GM18511 (cell line): ENCODE results near the gene SAMM50.
"Not testable (repeated sequence)": the region's sequence is repeated elsewhere in the genome, so short reads cannot be mapped to it uniquely, and the experiment has no call there.

Experiments
- ATAC-seq: cut with Tn5 transposase; IDR thresholded peaks from one replicate; pipeline ENCODE4 v1.9.1; 2021; ENCODE audit warnings: mild to moderate bottlenecking, moderate library complexity; ENCODE audit not compliant: unreplicated experiment

The SAMM50 gene

DNA sequence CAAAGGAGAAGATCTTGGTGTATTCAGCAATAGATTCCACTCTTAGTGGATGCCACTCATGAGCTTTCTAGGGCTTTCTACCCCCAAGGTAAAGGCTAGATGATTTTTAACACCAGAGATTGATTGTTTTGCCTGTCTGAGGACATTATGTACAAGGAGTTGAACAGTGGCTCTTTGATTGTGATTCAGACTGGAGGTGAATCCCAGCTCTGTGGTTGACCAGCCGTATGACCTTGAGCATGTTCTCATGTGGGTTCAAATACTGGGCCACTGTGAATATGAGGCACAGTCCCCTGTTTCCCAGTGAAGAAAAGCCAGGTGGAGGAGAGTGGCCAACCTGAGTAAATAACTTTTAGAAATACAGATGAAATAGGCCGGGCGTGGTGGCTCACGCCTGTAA is 44.9 kb downstream of the SAMM50 start:
- no peak for ATAC-seq

GRCh38 chr22:44001521-44001920 is 46.3 kb downstream of the SAMM50 start:
- ATAC-seq = no peak

GRCh38 chr22:44002324-44002723 is 47.1 kb downstream of the SAMM50 start:
- no peak for ATAC-seq

- ATAC-seq = no peak
Measured at GRCh38 chr22:44002997-44003396, 47.8 kb downstream of the SAMM50 start.

DNA sequence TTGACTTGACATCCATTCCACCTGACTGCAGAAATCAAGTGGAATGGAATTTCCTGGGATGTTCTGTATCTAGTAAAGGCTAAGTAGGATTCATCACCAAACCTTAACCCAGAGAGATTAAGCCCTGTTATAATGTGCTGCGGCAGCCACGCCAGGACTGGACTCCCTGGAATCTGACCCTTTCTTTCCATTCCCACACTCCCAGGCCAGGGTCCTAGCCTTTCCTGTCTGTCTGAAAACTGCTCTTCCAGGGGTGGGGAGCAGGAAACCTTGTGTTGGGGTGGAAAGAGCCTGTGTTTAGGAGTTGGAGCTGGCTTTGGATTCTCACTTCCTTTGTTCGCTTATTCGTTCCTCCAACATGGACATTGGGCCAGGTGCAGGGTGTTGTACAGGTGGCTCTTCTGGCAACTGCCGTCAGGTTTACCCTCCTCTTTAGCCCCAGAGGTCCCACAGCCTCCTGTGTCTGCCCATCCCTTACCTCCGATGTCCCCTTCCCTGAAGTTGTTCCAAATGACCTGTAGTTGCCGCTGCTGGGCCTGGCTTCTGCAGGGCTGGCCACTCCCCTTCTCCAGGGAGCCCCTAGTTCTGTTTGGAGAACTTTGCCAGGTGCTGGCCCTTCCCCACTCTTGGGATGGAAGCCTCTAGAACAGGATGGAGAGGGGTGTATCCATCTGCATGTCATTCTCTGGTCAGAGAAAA is 48.3 kb downstream of the SAMM50 start:
- ATAC-seq = no peak

- no peak for ATAC-seq
Measured at GRCh38 chr22:44004104-44004460, 48.8 kb downstream of the SAMM50 start.

DNA sequence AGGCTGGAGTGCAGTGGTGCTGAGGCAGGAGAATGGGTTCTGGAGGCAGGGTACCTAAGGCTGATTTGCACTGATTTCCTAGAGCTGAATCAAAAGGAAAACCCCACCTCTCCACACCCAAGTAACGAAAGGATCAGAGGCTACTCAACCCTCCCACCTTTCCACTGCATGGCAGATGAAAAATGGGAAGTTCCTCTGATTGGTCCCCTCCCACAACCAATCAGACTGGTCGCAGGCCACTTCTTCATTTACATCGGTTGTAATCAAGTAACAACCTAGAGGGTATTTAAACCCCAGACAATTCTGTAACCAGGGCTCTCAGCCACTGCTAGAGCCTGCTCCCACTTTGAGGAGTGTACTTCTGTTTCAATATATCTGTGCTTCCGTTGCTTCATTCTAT is 50.3 kb downstream of the SAMM50 start:
- no peak for ATAC-seq

- ATAC-seq = no peak
Measured at GRCh38 chr22:44012162-44012561, 56.9 kb downstream of the SAMM50 start.

- ATAC-seq = no peak
Measured at GRCh38 chr22:44012591-44012990, 57.3 kb downstream of the SAMM50 start.

GRCh38 chr22:44014241-44014640 is 59.0 kb downstream of the SAMM50 start:
- ATAC-seq = no peak

DNA sequence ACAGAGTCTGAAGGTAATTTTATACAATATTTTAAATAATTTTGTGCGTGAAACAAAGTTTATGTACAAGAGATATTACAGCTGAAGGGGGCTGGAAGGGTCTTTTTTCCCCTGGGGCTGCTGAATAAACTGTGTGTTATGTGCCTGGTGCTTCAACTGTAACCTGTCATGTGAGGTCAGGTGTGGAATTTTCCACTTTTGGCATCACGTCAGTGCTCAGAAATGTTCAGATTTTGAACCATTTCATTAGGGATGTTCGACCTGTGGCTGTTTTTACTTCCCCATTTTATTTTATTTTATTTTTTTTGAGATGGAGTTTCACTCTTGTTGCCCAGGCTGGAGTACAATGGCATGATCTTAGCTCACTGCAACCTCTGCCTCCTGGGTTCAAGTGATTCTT is 61.3 kb downstream of the SAMM50 start:
- ATAC-seq = not testable (repeated sequence)

DNA sequence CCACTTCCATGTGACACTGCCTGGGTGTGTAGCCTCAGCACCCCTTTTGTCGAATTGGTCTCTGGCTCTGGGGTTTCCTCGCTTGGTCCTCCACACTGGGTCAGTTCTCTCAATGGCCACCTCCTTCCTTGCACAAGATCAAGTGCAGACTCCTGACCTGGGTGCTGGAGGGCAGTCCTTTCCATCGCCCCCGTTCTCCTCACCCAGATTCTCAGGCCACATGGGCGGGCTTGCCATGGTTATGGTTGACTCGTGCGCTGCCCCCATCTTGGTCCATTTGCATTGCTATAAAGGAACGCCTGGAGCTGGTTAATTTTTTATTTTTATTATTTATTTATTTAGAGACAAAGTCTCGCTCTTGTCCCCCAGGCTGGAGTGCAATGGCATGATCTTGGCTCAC is 63.4 kb downstream of the SAMM50 start:
- ATAC-seq = no peak

GRCh38 chr22:44019416-44019815 is 64.2 kb downstream of the SAMM50 start:
- ATAC-seq = no peak

DNA sequence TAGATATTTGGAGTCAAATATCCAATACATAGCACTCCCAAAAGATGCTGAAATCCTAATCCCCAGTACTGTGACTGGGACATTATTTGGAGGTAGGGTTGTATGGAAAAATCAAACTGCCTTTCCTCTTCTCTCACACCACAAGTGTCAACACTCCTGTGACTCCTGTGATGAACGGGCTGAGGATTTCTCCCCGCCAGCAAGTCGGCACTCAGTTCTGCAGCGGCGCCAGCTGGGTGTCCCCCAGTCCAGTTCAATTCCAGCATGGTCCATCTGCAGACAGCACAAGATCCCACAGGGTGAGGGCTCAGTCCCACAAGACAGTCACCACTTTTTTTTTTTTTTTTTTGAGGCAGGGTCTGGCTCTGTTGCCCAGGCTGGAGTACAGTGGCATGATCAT is 64.6 kb downstream of the SAMM50 start:
- no peak for ATAC-seq

GRCh38 chr22:44020981-44021380 is 65.7 kb downstream of the SAMM50 start:
- no peak for ATAC-seq

DNA sequence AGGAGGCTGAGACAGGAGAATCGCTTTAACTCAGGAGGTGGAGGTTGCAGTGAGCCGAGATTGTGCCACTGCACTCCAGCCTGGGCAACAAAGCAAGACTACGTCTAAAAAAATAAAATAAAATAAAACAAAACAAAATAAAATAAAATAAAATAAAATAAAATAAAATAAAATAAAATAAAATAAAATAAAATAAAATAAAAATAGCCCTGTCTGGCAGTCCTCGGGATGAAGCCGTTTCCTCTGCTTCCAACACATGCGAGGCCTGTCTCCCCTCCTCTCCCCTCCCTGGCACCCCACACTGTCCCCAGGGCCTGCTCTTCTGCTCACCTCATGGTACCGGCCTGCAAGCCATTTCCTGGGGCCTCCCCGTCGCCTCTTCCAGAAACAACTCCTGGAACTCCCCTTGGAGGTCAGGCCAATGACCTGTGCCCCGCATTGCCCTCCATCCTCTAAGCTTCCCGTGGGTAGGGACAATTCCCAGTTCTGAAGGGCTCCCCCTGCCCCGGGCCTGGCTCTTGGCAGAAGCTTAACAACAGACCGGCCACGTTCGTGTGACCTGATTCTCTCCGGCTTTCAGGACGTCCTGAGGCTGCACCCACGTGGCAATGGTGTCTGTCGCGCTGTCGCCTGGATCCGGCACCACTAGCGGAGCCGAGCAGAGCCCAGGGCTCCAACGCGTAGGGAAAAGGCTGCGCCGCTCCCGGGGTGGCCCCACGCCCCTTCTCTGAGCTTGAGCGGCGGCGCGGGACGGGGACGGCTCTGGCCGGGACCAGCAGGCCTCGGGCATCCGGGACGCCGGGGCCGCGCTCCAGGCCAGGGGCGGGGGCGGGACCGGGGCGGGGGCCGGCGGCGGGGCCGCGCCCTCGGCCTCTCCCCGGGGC is 68.4 kb downstream of the SAMM50 start:
- no peak for ATAC-seq

DNA sequence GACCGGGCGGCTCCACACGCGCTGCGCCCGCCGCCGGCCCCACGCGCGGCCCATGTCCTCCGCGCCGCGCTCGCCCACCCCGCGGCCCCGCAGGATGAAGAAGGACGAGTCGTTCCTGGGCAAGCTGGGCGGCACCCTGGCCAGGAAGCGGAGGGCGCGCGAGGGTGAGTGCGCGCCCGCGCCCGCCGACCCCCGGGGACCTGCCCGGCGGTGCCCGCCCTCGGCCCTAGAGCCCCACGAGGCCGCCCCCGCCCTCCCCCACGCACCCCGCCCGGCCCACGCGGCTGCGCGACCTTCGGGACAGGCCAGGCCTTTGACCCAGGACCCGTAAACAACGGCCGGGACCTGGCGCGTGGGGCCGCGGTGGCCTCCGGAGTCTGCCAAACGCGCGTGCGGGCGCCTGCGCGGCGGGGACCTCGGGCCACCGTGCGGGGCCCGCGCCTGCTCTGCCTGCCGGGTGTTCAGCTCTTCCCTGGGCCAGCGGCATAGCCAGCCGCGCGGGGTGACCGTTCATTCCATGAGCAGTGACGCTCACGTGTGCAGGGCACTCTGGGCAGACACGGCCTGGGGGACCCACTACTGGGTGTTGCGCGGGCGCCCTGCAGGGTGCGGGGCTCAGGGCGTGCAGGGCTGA is 69.2 kb downstream of the SAMM50 start, which contains the start of gene PARVB:
Gene PARVB, plus strand, starts transcription at position 15 of the 634 bp plus-strand sequence. Its CDS starts 38 bp downstream, at position 53.
- no peak for ATAC-seq

GRCh38 chr22:44025171-44026065 is 70.2 kb downstream of the SAMM50 start:
- ATAC-seq = peak; percentile 61

DNA sequence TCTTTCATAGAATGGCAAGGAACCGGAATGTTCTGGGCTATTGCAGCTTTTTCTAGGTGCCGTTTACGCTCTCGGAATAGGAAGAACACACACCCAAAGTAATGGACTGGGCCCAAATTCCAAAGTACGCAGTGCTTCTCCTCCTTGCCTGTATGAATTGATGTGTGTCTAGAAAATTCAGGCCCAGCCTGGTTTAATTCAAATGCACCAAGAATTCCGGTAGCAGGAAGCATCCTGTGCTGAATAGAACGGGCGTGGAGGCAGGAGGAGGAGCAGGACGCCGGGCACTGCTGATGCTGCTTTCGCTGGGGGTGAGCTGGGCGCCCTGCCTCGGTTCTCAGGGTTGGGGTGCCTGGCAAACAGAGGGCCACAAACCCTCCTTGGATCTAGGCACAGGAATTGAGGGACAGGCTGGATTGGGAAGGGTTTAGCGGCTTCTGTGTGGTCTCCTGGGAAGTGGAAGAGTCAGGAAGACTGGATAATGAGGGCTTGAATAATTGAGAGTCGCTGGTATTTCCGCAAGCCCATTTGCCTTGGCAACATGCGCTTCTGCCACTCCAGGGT is 70.9 kb downstream of the SAMM50 start:
- no peak for ATAC-seq
